GM19099 (cell line): Measurements from ENCODE around the gene GLIPR1L2.

Source experiments
- POLR2A ChIP-seq: IDR thresholded peaks from 3 replicates; pipeline ENCODE4 v1.6.1; 2011; ENCODE audit warnings: low read depth; ENCODE audit not compliant: insufficient read length; ENCODE audit errors: extremely low read depth

GLIPR1L2 gene

DNA sequence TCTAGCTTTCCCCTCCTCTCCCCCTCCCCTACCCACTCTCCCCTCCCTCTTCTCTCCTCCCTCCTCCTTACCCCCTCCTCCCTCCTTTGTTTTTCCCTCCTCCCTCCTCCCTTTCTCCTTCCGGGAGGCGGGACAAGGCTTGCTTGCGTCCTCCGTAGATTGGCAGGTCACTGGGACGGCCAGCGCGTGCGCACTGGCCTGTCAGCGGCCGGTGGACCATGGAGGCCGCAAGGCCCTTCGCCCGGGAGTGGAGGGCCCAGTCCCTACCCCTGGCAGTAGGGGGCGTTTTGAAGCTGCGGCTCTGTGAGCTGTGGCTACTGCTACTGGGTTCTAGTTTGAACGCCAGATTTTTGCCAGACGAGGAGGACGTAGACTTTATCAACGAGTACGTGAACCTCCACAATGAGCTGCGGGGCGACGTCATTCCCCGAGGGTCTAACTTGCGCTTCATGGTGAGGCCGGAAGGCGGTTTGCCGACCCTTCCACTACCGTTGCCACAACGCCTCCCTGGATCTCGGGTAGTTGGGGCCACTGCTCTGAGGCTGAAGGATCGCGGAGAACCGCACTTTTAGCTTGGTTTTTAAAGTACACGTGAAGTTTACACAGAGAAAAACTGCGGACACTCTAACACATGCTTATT lies at the start of gene GLIPR1L2:
TSS of gene GLIPR1L2 (plus strand) at position 191 of the 640 bp plus-strand sequence. CDS start at position 219, 28 bp downstream.
- peak; percentile 67 for TF ChIP-seq POLR2A

DNA sequence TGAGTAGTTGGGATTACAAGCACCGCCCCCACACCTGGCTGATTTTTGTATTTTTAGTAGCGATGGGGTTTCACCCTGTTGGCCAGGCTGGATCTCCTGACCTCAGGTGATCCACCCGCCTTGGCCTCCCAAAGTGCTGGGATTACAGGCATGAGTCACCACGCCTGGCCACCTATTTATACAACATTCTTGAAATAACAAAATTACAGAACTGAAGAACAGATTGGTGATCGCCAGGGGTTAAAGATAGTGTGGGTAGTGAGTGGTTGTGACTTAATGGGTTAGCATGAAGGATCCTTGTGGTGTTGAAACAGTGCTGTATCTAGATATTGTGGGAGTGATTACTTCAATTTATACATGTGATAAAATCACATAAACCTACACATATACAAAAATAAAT lies 49.0 kb upstream of the GLIPR1L2 start:
- TF ChIP-seq POLR2A = no peak

DNA sequence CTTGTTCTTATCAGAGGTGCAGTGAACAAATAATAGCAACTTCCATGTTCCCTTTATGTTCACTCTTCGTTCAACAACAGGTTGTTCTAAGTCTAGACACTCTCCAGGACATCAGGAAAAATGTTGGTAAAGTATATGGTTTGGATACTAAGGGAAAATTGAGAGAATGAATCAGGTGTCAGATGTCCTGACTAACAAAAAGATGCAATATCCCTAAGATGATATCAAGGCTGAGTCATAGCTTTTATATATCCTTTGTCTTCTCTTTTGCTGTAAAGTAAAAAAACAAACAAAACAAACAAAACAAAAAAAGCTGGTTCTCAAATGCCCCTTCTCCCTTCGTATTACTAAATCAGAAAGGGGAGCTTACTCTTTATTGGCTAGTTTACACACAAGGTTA lies 45.4 kb upstream of the GLIPR1L2 start:
- TF ChIP-seq POLR2A = no peak

DNA sequence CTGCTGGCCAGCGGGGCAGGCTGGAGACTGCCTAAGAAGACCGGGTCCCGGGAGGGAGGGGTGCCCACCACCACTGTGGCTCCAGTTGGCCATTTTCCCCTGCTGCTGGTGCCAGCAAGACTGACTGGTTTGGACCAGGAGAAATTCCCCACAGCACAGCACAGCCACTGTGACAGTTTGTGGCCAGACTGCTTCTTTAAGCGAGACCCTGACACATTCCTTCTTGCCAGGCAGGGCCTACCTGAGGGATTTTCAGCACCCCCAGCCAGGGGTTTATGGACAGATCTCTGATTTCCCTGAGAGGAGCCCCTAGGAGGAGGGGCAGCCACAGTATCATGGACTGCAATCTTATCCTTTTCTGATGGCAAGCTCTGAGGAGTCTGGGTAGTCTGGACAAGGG lies 40.9 kb upstream of the GLIPR1L2 start:
- no peak for TF ChIP-seq POLR2A

DNA sequence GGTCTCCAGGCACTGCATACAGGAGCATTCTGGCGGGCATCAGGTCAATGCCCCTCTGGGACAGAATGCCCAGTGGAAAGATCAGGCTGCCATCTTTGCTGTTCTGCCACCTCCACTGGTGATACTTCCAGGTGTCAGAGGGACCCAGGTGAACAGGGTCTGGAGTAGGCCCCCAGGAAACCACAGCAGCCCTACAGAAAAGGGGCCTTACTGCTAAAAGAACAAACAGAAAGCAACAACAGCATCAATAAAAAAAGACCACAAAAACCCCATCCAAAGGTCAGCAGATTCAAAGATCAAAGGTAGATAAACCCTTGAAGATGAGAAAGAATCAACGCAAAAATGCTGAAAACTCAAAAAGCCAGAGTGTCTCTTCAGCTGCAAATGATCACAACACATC lies 40.5 kb upstream of the GLIPR1L2 start:
- no peak for TF ChIP-seq POLR2A

DNA sequence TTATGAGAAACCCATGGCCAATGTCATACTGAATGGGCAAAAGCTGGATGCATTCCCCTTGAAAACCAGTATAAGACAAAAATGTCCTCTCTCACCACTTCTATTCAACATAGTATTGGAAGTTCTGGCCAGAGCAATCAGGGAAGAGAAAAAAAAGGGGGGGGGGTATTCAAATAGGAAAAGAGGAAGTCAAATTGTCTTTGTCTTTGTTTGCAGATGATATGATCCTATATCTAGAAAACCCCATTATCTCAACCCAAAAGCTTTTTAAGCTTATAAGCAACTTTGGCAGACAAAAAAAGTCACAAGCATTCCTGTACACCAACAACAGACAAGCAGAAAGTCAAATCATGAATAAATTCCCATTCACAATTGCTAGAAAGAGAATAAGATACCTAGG lies 36.9 kb upstream of the GLIPR1L2 start:
- TF ChIP-seq POLR2A = no peak

DNA sequence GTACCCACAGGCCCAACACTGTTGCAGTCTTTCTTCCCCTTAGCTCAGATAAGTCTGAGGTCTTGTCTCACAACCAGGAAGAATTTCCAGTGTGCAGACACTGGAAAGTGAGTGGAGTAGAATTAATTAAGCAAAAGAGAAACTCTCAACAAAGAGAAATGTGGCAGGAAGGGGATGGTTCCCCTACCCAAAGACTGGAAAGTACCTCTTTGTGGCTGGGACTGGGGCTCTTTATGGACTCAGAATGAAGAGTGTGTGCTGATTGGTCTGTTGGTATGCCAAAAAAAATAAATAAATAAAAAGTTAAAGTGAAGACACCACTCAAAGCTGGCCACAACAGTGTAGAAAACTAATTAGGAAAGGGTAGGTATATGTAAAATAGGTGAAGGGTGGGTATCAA lies 30.0 kb upstream of the GLIPR1L2 start:
- TF ChIP-seq POLR2A = no peak

DNA sequence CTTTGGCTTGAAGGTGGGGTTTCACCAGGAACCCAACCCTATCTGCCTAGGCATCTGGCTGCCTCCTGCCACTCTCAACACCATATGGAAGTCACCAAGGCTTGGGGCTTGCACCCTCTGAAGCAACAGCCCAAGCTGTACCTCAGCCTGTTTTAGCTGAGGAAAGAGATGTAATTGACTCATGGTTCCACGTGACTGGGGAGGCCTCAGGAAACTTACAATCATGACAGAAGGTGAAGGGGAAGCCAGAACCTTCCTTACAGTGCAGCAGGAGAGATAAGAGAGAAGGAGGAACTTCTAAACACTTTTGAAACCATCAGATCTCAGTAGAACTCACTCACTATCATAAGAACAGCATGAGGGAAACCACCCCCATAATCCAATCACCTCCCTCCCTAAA lies 29.5 kb upstream of the GLIPR1L2 start:
- TF ChIP-seq POLR2A = no peak

DNA sequence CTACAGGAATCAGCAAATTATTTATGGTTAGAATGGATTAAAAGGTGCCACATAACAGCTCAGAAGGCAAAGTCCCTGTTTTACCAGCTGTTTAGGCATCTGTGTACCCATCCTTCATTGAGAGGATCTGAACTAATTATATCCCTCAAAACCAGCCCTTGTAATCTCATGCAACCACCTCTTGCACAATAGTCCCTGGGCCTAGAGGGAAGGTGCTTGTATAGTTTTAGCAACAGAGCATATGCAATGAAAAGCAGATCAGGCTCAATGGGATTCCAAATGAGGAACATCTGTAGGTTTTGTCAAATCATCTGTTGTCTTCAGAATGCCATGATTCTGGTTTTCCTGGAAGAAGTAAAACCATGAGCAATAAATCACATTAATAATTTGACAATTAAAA lies 26.0 kb upstream of the GLIPR1L2 start:
- no peak for TF ChIP-seq POLR2A

DNA sequence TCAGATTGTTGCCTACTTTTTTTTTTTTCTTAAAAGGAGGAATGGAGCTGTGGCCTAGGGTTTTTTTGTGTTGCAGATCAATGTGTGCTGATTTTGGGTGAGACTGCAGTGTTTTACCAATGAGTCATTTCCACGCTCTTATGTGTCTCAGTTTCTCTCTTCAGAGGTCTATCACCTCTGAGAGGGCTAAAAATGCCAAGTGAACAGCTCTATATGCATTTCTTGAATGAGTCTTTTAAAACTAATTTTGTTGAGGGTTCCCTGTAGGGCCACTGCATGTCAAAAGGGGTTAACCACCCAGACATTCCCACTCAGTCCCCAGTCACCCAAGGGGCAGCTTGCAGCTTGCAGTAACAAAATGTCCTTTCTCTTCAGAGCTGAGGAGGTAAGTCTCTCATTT lies 24.3 kb upstream of the GLIPR1L2 start:
- TF ChIP-seq POLR2A = no peak

DNA sequence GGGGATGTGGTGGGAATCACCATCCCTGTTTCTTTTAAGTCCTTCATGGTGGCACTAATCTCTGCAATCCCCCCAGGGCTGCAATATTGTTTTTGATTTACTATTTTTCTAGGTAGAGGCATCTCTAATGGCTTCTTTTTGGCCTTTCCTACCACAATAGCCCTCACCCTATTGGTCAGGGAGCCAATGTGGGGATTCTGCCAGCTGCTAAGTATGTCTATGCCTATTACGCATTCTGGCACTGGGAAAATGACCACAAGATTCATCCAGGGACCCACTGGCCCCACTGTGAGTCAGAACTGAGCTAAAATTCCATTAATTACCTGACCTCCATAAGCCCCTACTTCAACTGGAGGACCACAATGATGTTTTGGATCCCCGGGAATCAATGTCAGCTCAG lies 15.9 kb upstream of the GLIPR1L2 start:
- no peak for TF ChIP-seq POLR2A

DNA sequence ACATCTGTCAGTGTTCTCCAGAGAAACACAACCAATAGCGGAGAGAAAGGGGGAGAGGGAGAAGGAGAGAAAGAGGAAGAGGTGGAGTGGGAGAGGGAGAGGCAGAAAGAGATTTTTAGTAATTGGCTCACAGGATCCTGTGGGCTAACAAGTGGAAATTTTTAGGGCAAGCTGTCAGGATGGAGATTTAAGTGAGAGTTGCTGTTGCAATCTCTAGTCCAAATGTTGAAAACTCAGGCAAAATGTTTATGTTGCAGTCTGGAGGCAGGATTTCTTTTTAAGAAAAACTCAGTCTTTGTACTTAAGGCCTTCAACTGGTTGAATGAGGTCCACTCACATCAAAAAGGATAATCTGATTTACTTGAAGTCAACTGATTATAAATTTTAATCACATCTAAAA lies 12.5 kb upstream of the GLIPR1L2 start:
- TF ChIP-seq POLR2A = no peak

DNA sequence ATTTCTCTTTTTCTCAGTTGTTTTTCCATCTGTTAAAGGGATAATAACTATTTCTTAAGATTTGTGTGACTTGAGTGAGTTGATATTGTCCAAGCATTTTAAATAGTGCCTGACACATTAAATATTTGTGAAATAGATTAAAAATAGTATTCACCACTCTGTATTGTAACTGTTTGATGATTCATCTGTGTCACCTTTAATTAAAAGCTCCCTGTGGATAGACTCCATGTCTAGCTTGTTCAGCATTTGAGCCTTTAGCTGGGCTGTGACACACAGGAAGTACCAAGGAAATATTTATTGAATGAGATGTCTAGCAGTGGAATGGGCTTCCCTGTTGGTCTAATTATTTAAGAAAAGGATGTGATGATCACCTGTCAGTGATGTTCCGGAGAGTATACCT lies 1.8 kb upstream of the GLIPR1L2 start:
- no peak for TF ChIP-seq POLR2A

DNA sequence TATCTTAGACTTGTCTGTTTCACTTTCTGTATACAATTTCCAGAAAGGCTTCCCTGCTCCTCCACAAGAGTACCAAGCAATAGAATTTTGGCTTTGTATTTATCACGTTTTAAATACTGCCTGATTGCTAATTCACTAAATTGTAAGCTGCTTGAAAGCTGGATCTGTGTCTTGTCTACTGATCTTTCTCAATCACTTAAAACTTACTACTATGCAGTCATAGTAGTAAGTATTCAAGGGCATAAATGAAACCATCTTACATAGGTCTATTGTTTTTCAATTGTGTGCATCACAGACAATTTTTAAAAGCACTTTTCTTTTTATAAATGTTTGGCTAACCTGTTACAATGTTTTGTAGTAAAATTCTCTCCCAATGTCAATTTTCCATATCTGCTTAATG lies 1.2 kb upstream of the GLIPR1L2 start:
- TF ChIP-seq POLR2A = no peak

DNA sequence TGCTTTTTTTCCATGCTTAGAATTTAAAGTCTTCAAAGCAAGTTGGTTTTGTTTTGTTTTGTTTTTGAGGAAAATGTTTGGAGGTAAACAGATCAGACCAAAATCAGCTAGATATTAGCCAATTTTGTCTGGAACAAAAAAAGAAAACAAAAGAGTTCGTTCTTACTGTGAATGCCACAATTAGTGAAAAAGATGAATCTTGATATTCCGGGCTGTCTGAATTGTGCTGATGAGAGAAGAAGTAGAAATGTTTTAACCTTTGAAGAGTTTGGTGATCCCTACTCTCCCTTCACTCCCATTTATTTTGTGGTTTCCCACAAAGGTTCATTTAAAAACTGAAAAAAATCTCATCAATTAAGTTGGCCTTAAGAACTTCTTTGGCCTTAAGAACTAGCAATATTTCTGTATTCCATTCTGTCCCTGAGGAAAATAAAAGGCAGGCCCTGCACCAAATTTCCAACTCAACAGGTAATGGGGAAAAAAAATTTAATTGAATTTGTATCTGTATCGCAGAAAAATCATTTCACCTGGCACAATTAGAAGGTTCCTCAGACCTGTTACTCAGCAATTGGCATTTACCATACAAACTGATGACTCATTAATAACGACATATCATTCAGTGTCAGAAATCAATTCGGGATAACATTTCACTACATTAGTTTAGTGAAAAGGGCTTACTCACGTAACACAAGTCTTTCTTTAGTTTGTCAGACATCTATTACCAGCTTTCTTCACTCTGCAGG lies 562 bp upstream of the GLIPR1L2 start:
- TF ChIP-seq POLR2A = no peak

DNA sequence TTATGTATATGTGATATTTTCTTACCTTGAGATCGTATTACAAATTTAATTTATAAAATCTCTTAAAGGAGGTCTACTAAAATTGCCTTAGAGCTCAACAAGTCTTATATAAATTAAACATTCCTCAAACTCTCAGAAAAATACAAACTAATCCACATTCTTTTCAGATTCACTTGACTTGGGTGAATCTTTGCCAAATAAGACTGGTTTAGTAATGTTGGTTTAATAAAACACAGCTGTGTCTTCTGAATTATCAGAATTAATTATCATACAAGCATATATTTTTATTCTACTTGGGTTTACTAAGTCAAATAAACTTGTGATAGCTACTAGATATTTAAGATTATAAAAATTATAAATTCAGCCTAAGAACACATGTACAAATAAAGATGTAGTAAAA lies 13.3 kb downstream of the GLIPR1L2 start:
- no peak for TF ChIP-seq POLR2A

DNA sequence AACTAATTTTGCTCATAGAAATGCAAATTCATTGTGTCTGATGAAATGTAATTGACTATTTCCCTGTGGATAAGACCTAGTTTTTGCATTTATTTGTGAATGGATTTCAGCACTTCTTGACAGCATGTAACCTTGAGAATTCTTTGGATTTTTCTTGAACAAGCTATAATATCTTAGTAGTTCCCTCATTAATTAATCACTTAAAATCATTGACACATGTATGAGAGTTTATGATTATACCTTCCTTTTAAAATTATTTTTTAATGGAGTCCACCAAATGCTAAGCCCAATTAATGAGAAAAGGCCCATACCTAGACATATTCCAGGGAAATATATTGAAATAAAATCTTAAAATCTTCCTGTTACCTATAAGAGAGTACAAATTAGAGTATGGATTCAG lies 16.8 kb downstream of the GLIPR1L2 start:
- no peak for TF ChIP-seq POLR2A

DNA sequence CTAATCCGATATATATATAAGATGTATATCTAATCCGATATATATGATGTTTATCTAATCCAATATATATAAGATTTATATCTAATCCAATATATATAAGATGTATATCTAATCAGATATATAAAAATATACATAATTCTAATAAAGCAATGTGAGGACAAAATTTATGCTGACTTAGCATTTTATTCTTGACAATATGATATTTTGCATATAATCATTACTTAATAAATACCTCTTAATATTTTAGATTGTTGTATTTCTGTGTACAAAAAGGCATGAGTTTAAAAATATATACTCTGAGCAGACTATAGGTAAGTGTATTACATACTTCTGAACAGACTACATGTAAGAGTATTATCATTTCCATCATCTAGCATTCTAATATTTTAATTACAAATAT lies 18.9 kb downstream of the GLIPR1L2 start:
- no peak for TF ChIP-seq POLR2A

DNA sequence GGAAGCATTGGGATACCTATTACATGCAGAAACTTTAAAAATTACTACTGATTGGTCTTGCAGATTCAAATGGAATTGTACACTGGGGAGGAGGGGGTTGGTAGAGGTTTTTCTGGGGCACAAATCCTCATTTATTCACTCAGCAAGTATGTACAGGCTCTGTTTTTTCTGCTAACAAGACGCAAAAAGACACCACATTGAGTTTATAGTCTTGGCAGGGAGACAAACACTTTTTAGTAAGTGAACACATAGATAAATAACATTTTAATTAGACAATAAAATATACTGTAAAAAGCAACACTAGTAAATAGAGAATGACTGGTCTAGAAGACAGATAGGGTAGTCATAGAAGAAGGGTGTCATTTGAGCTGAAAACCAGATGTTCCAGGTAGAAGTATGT lies 23.8 kb downstream of the GLIPR1L2 start:
- TF ChIP-seq POLR2A = no peak
